CD4-positive, alpha-beta T cell treated with Interleukin-6 for 4 hours (primary cell): Measurements from ENCODE around the gene RNGTT.
"Not testable (repeated sequence)": the region's sequence is repeated elsewhere in the genome, so short reads cannot be mapped to it uniquely, and the experiment has no call there.

ENCODE experiments used
- DNase-seq: peaks from one replicate; pipeline ENCODE4 v3.0.0-alpha.2; 2020; ENCODE audit warnings: mixed read lengths

Gene RNGTT

GRCh38 chr6:88908598-88909548, 54.5 kb downstream of the RNGTT start:
- DNase-seq = no peak

GRCh38 chr6:88907148-88907547, 56.3 kb downstream of the RNGTT start:
- DNase-seq = not testable (repeated sequence)

GRCh38 chr6:88899569-88900316, 63.7 kb downstream of the RNGTT start:
- no peak for DNase-seq

GRCh38 chr6:88895911-88896310, 67.5 kb downstream of the RNGTT start:
- no peak for DNase-seq

- DNase-seq = no peak
Measured at GRCh38 chr6:88890860-88891845, 72.3 kb downstream of the RNGTT start.

GRCh38 chr6:88890394-88890793, 73.0 kb downstream of the RNGTT start:
- no peak for DNase-seq

- DNase-seq = no peak
Measured at GRCh38 chr6:88884361-88884760, 79.1 kb downstream of the RNGTT start.

GRCh38 chr6:88882536-88882935, 80.9 kb downstream of the RNGTT start:
- DNase-seq = no peak

- DNase-seq = no peak
Measured at GRCh38 chr6:88881451-88881850, 82.0 kb downstream of the RNGTT start.

GRCh38 chr6:88880021-88880420, 83.4 kb downstream of the RNGTT start:
- no peak for DNase-seq

GRCh38 chr6:88877893-88878292, 85.5 kb downstream of the RNGTT start:
- no peak for DNase-seq

GRCh38 chr6:88872962-88873361, 90.5 kb downstream of the RNGTT start:
- DNase-seq = no peak

- DNase-seq = no peak
Measured at GRCh38 chr6:88871498-88871897, 91.9 kb downstream of the RNGTT start.

GRCh38 chr6:88870717-88871330, 92.6 kb downstream of the RNGTT start:
- DNase-seq = peak; percentile 53

GRCh38 chr6:88869263-88870020, 94.0 kb downstream of the RNGTT start:
- no peak for DNase-seq

- no peak for DNase-seq
Measured at GRCh38 chr6:88867841-88868731, 95.3 kb downstream of the RNGTT start.

- no peak for DNase-seq
Measured at GRCh38 chr6:88866856-88867255, 96.6 kb downstream of the RNGTT start.

- DNase-seq = no peak
Measured at GRCh38 chr6:88865275-88865674, 98.1 kb downstream of the RNGTT start.

- DNase-seq = no peak
Measured at GRCh38 chr6:88864359-88865054, 98.9 kb downstream of the RNGTT start.

- no peak for DNase-seq
Measured at GRCh38 chr6:88860310-88860709, 103.1 kb downstream of the RNGTT start.
